Activated CD4-positive, alpha-beta T cell treated with anti-CD3 and anti-CD28 coated beads, Interleukin-2, amount 10 ng/mL, durations not matched to agents 7 days and 5 days (primary cell): ENCODE results near the gene RNF14. TPM values are rescaled to one million over a fixed set of nuclear protein-coding genes. Genes with fewer than 3 reads are reported as not detected.

Source experiments
- CTCF ChIA-PET: fragments of 350-600 bp; sonication (Branson Sonifier 250); formaldehyde crosslinking; loops from one replicate; lab custom pipeline; 2021; ENCODE audit warnings: antibody characterized with exemption; lab: Charles Lee
- POLR2A ChIA-PET: fragments of 350-600 bp; sonication (Branson Sonifier 250); formaldehyde crosslinking; loops from one replicate; lab custom pipeline; 2021; ENCODE audit warnings: antibody characterized with exemption; lab: Charles Lee
- DNase-seq: peaks from one replicate; pipeline ENCODE4 v3.0.0-alpha.2; 2020
- H3K27ac Mint-ChIP-seq: one replicate; pipeline ENCODE4 v1.8.0; 2021; ENCODE audit warnings: mild to moderate bottlenecking, moderate library complexity, mixed read lengths
- H3K27me3 Mint-ChIP-seq: one replicate; pipeline ENCODE4 v1.8.0; 2021; ENCODE audit warnings: mixed read lengths
- H3K36me3 Mint-ChIP-seq: one replicate; pipeline ENCODE4 v1.8.0; 2021; ENCODE audit warnings: low read depth, mixed read lengths
- H3K4me1 Mint-ChIP-seq: one replicate; pipeline ENCODE4 v1.8.0; 2021; ENCODE audit warnings: mixed read lengths
- H3K4me3 Mint-ChIP-seq: one replicate; pipeline ENCODE4 v1.8.0; 2021; ENCODE audit warnings: mild to moderate bottlenecking, moderate library complexity, mixed read lengths
- H3K9me3 Mint-ChIP-seq: one replicate; pipeline ENCODE4 v1.8.0; 2021; ENCODE audit warnings: mixed read lengths
- total RNA-seq, 2 experiments: library from RNA; stranded (reverse); gene quantifications; one replicate each; pipeline ENCODE4 v1.2.3, GENCODE V29; 2021

Gene RNF14
- total RNA-seq, 2 experiments from 2014 or later: 28.8 to 33.7 TPM

GRCh38 chr5:141950207-141951005, 18.5 kb upstream of the RNF14 start:
- H3K27me3 Mint-ChIP-seq: no peaks in the 10 kb centered on the region
- H3K9me3 Mint-ChIP-seq: no peaks in the 10 kb centered on the region
- H3K4me3 Mint-ChIP-seq: no peak overlapping the region
- H3K4me1 Mint-ChIP-seq: peaks cover 29% of the 10 kb centered on the region
- ChIA-PET POLR2A (no interaction called here), CTCF (interaction anchor here (0.6 to 3.2 kb wide), 5 partner anchors 10 to 259 kb away, joined by 3 to 21 read pairs (median 4); partner anchors contain the start of gene RNF14)
- H3K27ac Mint-ChIP-seq: no peak overlapping the region
- H3K36me3 Mint-ChIP-seq: no peaks in the 10 kb centered on the region
- DNase-seq: no peak

GRCh38 chr5:141951332-141951781, 17.5 kb upstream of the RNF14 start:
- H3K36me3 Mint-ChIP-seq: no peaks in the 10 kb centered on the region
- POLR2A ChIA-PET: no interaction called here
- DNase-seq: peak; percentile 22
- CTCF ChIA-PET: interaction anchor here (0.6 to 3.2 kb wide), 5 partner anchors 10 to 259 kb away, joined by 3 to 21 read pairs (median 4); partner anchors contain the start of gene RNF14
- peaks cover 29% of the 10 kb centered on the region for H3K4me1 Mint-ChIP-seq
- H3K4me3 Mint-ChIP-seq: no peak overlapping the region
- H3K27ac Mint-ChIP-seq: peak overlapping the region; percentile 58
- H3K27me3 Mint-ChIP-seq: no peaks in the 10 kb centered on the region
- H3K9me3 Mint-ChIP-seq: no peaks in the 10 kb centered on the region

GRCh38 chr5:141952020-141952419, 16.9 kb upstream of the RNF14 start:
- H3K27me3 Mint-ChIP-seq: no peaks in the 10 kb centered on the region
- POLR2A ChIA-PET: no interaction called here
- H3K9me3 Mint-ChIP-seq: no peaks in the 10 kb centered on the region
- DNase-seq: no peak
- no peaks in the 10 kb centered on the region for H3K36me3 Mint-ChIP-seq
- peak overlapping the region; percentile 58 for H3K27ac Mint-ChIP-seq
- H3K4me3 Mint-ChIP-seq: no peak overlapping the region
- CTCF ChIA-PET: interaction anchor here (0.6 to 3.2 kb wide), 3 partner anchors 9 to 17 kb away, joined by 3 to 21 read pairs (median 5); partner anchors contain the start of gene RNF14
- peaks cover 30% of the 10 kb centered on the region for H3K4me1 Mint-ChIP-seq

- Mint-ChIP-seq H3K27me3 (no peaks in the 10 kb centered on the region), H3K9me3 (no peaks in the 10 kb centered on the region), H3K36me3 (no peaks in the 10 kb centered on the region), H3K4me3 (no peak overlapping the region), H3K27ac (no peak overlapping the region), H3K4me1 (peaks cover 50% of the 10 kb centered on the region)
- no peak for DNase-seq
- ChIA-PET CTCF (interaction anchor here (0.9 to 2.8 kb wide), 3 partner anchors 12 to 74 kb away, joined by 3 to 9 read pairs (median 5); partner anchors contain the start of gene RNF14), POLR2A (no interaction called here)
Measured at GRCh38 chr5:141954194-141954593, 14.7 kb upstream of the RNF14 start.

GRCh38 chr5:141957367-141957996, 11.4 kb upstream of the RNF14 start:
- Mint-ChIP-seq H3K36me3 (no peaks in the 10 kb centered on the region), H3K27ac (peak overlapping the region; percentile 86), H3K27me3 (no peaks in the 10 kb centered on the region), H3K4me1 (peaks cover 58% of the 10 kb centered on the region), H3K9me3 (no peaks in the 10 kb centered on the region), H3K4me3 (peak overlapping the region; percentile 65)
- DNase-seq: no peak
- POLR2A ChIA-PET: interaction anchor here (1.0 kb wide), 1 partner anchor 12 kb away, joined by 4 read pairs; no protein-coding TSS in a partner anchor
- CTCF ChIA-PET: interaction anchor here (1.1 to 7.5 kb wide), 6 partner anchors 13 to 338 kb away, joined by 3 to 107 read pairs (median 50); partner anchors contain the start of gene RNF14

GRCh38 chr5:141958113-141958512, 10.8 kb upstream of the RNF14 start, which contains the start of gene PCDH12:
Gene PCDH12, minus strand, starts transcription at chr5:141958202. Its CDS starts 351 bp downstream, at chr5:141957851.
- Mint-ChIP-seq H3K4me1 (peaks cover 60% of the 10 kb centered on the region), H3K9me3 (no peaks in the 10 kb centered on the region), H3K27me3 (no peaks in the 10 kb centered on the region), H3K36me3 (no peaks in the 10 kb centered on the region), H3K27ac (peak within 1 kb of the TSS; percentile 86), H3K4me3 (peak within 1 kb of the TSS; percentile 65)
- POLR2A ChIA-PET: interaction anchor here (0.6 to 1.0 kb wide), 2 partner anchors 10 to 11 kb away, joined by 3 to 4 read pairs; no protein-coding TSS in a partner anchor
- CTCF ChIA-PET: interaction anchor here (0.9 to 7.5 kb wide), 7 partner anchors 12 to 409 kb away, joined by 3 to 107 read pairs (median 11); partner anchors contain the start of gene RNF14
- DNase-seq: peak; percentile 35

- CTCF ChIA-PET: interaction anchor here (0.9 to 7.5 kb wide), 12 partner anchors 12 to 409 kb away, joined by 3 to 107 read pairs (median 19); partner anchors contain the start of gene RNF14
- H3K4me3 Mint-ChIP-seq: peak overlapping the region; percentile 65
- peak overlapping the region; percentile 86 for H3K27ac Mint-ChIP-seq
- H3K4me1 Mint-ChIP-seq: peaks cover 60% of the 10 kb centered on the region
- no peaks in the 10 kb centered on the region for H3K36me3 Mint-ChIP-seq
- no peaks in the 10 kb centered on the region for H3K27me3 Mint-ChIP-seq
- DNase-seq: no peak
- H3K9me3 Mint-ChIP-seq: no peaks in the 10 kb centered on the region
- POLR2A ChIA-PET: interaction anchor here (0.6 kb wide), 1 partner anchor 9 kb away, joined by 3 read pairs; no protein-coding TSS in a partner anchor
Measured at GRCh38 chr5:141958546-141959172, 10.2 kb upstream of the RNF14 start.

GRCh38 chr5:141960018-141960417, 8.9 kb upstream of the RNF14 start:
- peak; percentile 22 for DNase-seq
- ChIA-PET CTCF (interaction anchor here (0.6 to 7.5 kb wide), 33 partner anchors 9 to 396 kb away, joined by 3 to 107 read pairs (median 6); partner anchors contain the start of genes ARAP3, DELE1, NDFIP1 and PCDH1), POLR2A (interaction anchor here (1.1 to 2.2 kb wide), 2 partner anchors 9 to 267 kb away, joined by 3 to 13 read pairs; partner anchors contain the start of gene RNF14)
- Mint-ChIP-seq H3K4me3 (no peak overlapping the region), H3K36me3 (no peaks in the 10 kb centered on the region), H3K4me1 (peaks cover 53% of the 10 kb centered on the region), H3K27ac (peak overlapping the region; percentile 55), H3K27me3 (no peaks in the 10 kb centered on the region), H3K9me3 (no peaks in the 10 kb centered on the region)

- H3K27me3 Mint-ChIP-seq: no peaks in the 10 kb centered on the region
- H3K4me3 Mint-ChIP-seq: peak overlapping the region; percentile 46
- H3K27ac Mint-ChIP-seq: peak overlapping the region; percentile 95
- H3K9me3 Mint-ChIP-seq: no peaks in the 10 kb centered on the region
- CTCF ChIA-PET: interaction anchor here (0.6 to 7.5 kb wide), 42 partner anchors 10 to 448 kb away, joined by 3 to 107 read pairs (median 5); partner anchors contain the start of genes ARAP3, DELE1, NDFIP1 and PCDH1
- peak; percentile 95 for DNase-seq
- no peaks in the 10 kb centered on the region for H3K36me3 Mint-ChIP-seq
- H3K4me1 Mint-ChIP-seq: peaks cover 53% of the 10 kb centered on the region
- POLR2A ChIA-PET: interaction anchor here (0.7 to 2.2 kb wide), 3 partner anchors 8 to 268 kb away, joined by 3 to 13 read pairs (median 4); partner anchors contain the start of gene RNF14
Measured at GRCh38 chr5:141960449-141961323, 8.2 kb upstream of the RNF14 start.

- no peaks in the 10 kb centered on the region for H3K27me3 Mint-ChIP-seq
- H3K9me3 Mint-ChIP-seq: no peaks in the 10 kb centered on the region
- no peaks in the 10 kb centered on the region for H3K36me3 Mint-ChIP-seq
- H3K27ac Mint-ChIP-seq: peak overlapping the region; percentile 95
- peaks cover 53% of the 10 kb centered on the region for H3K4me1 Mint-ChIP-seq
- DNase-seq: no peak
- no peak overlapping the region for H3K4me3 Mint-ChIP-seq
- CTCF ChIA-PET: interaction anchor here (0.6 to 7.5 kb wide), 32 partner anchors 9 to 448 kb away, joined by 3 to 107 read pairs (median 6); partner anchors contain the start of genes ARAP3, DELE1, NDFIP1 and PCDH1
- POLR2A ChIA-PET: interaction anchor here (0.5 to 2.2 kb wide), 3 partner anchors 8 to 278 kb away, joined by 3 to 13 read pairs (median 3); partner anchors contain the start of gene RNF14
Measured at GRCh38 chr5:141961466-141961865, 7.4 kb upstream of the RNF14 start.

- CTCF ChIA-PET: interaction anchor here (0.5 to 2.0 kb wide), 8 partner anchors 23 to 359 kb away, joined by 3 to 7 read pairs (median 4); partner anchors contain the start of genes DELE1, FCHSD1 and PCDH1
- POLR2A ChIA-PET: no interaction called here
- no peak for DNase-seq
- Mint-ChIP-seq H3K9me3 (no peaks in the 10 kb centered on the region), H3K4me3 (no peak overlapping the region), H3K4me1 (peaks cover 46% of the 10 kb centered on the region), H3K27me3 (no peaks in the 10 kb centered on the region), H3K36me3 (no peaks in the 10 kb centered on the region), H3K27ac (no peak overlapping the region)
Measured at GRCh38 chr5:141963701-141964100, 5.2 kb upstream of the RNF14 start.
